Stromal cell of bone marrow (primary cell): ENCODE results near the gene MTHFD2L.

Experiments
- DNase-seq: peaks from one replicate; pipeline ENCODE4 v3.0.0-alpha.2; 2012; ENCODE audit warnings: low read depth

Gene MTHFD2L

DNA sequence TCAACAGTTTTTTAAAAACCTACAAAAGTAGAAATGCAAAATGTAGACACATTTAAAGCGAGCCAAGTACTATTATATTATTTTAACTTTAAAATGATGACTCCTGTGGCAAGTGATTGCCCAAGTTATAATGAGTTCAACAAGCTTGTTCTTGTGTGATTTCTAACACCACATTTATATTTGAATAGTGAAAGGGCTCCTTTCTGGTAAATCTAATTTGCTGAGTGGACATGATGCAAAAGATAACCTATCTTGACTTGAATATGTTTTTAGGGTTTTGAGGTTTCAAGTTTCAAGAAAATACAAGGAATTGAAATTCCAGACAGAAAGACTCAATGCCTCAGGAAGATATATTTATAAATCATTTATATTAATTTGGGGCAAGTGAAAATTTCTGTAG lies 149.3 kb downstream of the MTHFD2L start:
- no peak for DNase-seq

DNA sequence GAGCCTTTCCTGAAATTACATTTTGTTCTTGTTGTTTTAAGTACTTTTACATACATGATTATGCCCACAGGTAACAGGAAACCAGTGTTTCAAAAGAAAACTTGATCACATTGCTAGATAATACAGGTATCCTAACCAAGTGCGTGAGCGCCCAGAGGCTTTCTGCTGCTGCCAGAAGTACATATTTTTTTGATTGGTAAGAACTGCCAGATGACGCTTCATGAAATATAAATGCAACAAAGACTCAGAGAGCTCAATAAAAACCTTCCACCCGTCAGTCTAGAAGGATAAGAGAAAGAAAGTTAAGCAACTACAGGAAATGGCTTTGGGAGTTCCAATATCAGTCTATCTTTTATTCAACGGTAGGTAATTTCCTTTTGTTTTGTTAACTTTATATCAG lies 150.3 kb downstream of the MTHFD2L start, which contains the start of gene EPGN:
Gene EPGN, plus strand, starts transcription at position 256 of the 400 bp plus-strand sequence. Its CDS starts 64 bp downstream, at position 320.
- no peak for DNase-seq

DNA sequence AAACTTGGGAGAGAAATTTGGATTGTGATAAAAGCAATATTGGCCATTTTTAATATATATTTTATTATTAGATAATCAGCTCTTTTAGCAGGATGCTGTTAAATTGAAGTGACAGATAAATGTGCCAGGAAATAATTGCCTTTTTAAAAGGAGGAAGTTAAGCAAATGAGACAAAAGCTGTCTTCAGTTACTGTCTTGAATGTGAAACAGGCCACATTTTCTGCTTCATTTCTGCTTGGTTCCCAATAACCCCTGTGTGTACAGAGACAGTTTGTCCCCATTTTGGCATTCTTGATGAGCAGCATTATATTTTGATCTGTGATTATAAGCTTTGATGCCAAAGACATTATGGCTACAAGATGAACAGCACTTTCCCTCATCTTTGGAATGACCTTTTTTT lies 151.3 kb downstream of the MTHFD2L start:
- no peak for DNase-seq

DNA sequence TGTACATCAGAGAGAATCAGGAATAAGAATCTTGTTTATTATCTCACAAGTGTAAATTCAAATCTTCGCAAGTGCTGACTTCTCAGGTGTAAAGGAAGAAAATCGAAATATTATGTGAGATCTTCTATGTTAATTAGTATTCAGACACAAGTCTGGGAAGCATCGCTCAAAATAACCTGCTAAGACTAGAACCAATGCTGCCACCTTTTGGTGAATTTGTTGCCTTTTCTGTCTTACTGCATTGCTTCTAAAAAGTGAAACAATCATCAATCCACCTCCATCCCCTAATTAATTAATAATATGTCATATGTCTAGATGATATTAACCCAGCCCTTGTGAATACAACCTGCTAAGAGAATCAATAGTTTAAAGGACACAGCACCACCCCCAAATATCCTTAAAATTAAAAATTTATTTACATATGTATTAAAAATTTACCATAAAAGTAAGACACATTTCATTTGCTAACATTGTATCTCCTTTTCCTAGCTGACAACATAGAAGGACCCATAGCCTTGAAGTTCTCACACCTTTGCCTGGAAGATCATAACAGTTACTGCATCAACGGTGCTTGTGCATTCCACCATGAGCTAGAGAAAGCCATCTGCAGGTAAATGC lies 153.9 kb downstream of the MTHFD2L start:
- peak; percentile 55 for DNase-seq

DNA sequence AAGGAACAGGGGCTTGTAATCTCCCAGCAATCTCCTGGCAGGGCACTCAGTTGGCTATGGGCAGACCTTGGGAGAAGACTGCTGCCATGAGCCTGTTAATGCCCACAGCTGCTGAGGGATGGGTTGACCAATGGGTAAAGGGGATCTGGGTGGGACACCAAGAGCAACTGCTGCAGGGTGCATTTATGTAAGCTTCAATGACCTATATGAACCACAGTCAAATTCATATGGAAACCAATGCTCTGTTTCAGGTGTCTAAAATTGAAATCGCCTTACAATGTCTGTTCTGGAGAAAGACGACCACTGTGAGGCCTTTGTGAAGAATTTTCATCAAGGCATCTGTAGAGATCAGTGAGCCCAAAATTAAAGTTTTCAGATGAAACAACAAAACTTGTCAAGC lies 156.4 kb downstream of the MTHFD2L start:
- DNase-seq, result no peak

DNA sequence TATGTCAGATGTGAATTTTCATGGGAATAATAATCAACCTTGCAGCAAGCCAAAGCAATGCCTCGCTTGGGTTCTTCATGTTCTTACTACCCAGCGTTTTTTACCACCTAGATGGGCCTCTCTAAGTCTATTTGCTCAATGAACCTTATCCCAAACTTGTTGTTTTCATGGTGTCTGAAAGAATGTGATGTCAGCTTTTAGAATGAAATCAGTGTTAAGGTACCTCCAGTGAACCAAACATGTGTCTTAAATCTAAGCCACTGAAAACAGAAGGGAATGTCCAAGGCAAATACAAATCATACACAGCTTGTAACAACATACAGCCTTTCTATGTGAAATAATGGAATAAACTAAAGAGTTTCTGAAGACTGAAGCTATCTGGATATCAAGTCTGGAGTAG lies 157.0 kb downstream of the MTHFD2L start:
- DNase-seq, result no peak

DNA sequence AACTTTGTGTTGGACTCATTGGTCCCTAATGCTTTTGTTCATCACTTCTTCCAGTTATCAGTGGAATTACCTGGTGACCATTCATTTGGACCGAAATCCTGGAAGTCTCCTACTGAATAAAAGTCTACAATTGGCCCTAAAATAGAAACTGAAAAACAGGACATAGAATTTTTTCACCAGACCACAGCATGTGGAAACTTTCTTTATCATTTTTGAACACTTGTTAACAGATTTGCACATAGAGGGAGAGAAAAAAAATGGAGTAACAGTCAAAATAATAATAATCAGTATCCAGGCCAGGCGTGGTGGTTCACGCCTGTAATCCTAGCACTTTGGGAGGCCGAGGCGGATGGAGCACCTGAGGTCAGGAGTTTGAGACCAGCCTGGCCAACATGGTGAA lies 157.5 kb downstream of the MTHFD2L start:
- DNase-seq, result no peak

DNA sequence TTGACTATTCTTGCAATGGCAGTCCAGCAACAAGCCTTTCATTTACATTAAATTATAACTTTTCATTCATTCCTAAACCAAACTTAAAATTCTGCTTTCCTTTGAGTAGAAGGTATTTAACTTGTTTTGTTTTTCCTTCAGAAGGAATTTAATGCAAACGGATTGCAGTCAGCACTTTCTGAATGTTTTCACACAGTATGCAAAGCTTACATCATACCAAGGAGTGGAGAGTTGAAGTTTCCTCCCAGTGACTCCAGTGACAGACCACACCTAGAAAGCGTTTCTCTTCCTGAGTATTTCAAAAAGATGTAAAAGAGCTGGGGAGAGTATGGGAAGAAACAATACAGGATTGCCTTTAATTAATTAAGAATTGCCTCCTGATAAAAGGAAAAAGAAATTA lies 158.5 kb downstream of the MTHFD2L start:
- DNase-seq, result no peak

DNA sequence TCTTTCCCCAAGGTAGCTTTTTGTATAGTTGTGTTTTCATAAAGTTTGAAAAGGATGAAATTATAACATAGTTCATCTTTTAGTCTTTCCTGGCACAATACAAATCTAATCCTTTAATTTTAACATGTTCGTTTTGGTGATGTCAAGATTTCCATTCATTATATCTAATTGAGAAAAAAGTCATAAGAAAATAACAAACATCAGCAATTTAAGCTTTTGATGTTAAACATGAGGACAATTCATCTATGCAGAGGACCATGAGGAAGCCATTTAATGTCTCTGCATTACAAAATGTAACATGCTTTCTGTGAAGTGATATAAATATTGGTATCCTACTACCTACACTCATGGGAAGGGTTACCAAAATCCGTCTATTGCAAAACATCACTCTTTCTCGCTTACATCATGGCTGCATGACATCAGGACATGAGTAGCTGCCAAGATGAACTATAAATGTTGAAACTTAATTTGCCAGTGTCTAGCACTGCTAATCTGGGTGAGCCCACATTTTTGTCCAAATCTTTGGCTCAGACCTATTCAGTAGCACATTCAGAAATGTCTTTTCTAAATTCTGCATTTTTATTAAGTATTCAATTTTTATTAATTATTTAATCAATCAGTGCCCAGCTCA lies 159.8 kb downstream of the MTHFD2L start:
- peak; percentile 28 for DNase-seq

DNA sequence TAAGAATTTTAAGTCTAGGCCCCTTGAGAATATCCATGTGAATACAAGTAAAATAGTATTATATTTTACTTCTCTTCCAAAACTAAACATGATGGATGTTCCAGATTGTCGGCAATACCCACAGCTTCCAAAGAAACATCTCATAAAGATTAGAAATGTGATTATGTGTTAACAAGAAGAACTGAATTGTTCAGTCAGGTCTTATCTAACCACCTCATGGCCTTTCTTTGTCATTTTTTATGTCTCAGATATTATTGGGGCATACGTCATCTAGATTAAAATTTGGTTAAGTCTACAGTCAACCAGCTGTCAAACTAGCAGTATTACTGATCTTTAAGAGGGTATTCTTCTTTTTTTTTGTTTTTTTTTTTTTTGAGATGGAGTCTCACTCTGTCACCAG lies 160.4 kb downstream of the MTHFD2L start:
- no peak for DNase-seq

DNA sequence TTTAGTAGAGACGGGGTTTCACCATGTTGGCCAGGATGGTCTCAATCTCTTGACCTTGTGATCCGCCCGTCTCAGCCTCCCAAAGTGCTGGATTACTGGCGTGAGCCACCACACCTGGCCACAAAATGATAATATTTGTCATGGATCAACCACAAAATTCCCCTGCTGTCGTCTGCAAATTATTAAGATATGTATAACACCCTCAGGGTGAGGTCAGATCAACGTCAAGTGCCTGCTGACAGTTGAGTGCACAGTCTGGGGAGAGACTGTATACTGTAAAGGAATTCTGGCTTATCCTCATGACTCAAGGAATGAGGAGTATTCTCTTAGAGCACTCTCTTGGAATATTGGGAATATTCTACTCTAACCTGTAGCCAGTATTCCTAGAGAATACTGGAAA lies 161.6 kb downstream of the MTHFD2L start:
- DNase-seq, result no peak

DNA sequence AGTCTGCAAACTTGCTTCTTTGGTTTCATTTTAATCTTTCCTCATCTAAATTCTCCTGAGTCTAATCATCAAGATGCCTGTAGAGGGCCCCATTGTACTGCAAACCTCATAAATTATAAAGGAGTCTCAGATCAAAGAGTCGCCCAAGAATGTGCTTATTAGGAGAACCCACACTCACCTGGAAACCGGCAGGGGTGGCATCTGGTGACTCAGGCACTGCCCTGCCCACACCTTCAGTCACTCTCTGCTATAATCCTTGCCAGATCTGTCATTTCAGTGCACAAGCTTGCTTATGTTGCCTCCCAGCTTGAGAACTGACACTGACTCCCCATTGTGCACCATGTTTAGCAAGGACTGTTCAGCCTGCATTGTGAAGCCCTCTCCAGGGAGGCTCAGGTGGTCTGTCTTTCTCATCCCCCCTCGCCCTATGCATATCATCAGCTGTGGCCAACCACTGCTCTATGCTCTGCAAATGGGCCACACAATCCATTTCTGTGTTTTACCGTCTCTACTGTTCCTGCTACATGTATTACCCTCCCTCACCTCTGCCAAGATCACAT lies 162.7 kb downstream of the MTHFD2L start:
- DNase-seq, result peak; percentile 38

DNA sequence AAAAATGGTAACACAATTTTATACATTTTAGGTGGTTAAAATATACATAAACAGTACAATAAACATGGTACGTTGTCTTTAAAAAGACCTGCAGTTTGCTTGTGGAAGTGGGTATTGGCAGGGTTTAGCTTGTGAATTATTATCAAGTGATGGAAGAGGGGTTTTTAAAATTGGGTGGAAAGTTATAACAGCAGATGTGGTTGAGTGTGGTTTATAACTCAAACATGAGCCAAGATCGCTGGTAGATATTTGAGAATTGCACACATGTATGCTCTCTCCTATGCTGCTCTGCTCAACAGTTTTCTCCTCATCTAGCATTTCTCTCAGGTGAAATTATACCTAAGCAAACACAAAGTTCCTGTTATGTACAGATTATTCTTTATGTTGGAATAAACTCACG lies 164.4 kb downstream of the MTHFD2L start:
- DNase-seq, result no peak

DNA sequence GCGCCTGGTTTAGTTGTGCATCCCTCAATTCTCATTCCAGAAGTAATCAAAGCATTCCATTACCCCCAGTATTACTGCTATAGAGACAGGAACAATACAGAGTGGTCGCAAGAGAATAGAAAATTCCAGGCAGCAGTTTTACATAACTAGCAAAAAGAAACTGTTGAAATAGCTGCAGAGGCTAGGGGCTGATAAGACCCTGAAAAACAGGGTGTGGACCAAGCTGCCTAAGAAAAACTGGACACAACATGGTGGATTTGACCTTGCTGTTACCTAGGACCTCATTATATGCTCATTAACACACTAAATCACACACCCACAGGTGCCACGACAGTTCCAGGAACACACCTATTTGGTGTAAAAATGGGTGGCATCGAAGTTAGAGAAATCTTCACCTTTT lies 165.7 kb downstream of the MTHFD2L start:
- DNase-seq, result no peak

DNA sequence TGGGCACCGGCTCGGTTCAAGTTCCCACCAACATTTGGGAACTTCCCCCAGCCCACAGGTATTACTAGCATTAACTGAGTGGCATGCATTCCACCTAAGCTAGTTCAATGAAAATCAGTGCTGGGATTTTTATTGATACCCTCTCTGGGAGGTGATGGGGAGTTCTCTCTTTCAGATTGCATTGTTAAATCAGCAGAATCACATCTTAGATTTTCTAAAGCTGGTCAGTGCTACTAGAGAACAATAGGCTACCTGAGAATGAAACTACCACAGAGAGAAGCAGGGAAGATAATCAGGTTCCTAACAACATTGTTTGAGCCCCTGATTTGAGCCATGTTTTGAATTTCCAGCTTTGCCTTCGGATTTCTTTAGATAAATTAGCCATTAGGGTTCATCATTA lies 166.3 kb downstream of the MTHFD2L start:
- no peak for DNase-seq

DNA sequence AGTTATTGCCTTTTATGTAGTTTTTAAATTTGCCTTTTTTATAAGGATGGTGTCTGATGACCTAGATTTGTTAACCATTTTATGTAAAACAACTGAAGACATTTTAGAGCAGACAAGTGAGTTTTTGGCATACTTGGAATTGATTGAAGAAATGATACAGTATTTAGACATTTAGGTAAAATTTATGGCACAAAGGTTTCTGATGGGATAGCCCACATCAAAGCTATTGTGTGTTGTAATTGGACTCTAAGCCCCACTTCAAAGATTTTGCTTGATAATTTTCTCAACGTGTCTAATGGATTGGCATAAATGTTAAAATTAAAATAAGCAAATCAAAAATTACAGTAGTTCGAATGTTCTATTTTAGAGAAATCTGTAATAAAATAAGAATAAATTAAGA lies 168.0 kb downstream of the MTHFD2L start:
- DNase-seq, result no peak

DNA sequence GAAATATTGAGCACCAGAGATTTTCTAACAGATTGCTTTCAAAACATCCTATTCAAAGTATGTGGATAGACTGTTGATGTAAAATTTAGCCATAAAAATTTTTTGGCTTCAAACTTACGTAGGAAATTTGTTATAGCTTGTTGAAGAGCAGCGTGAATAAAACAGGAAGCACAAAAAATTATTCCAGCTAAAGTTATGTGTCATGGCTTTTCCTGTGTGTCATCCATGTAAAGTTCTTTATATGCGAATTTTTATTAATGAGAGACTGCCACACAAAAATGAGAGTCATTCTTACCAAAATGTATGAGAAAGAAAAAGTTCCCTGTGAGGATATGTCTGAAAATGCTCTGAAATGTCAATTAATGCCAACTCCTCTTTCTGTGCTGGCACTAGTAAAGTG lies 169.8 kb downstream of the MTHFD2L start:
- DNase-seq, result no peak

DNA sequence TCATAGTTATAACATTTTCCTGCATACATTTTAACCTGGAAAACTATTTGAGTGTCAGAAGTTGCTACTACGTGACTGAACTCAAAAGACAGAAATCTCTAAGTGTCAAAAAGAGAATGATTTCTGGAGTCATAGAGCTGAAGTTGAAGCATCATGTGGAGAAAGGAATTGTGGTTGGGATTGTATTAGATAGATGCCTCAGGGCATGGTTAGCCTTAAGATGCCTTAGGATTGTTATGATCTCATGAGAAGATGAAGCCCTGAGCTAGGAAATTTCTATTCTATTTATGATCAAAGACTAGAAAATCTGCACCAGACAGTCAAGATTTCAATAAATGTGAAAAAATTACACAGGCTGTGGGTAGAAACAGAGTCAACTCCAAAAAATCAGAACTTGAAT lies 170.6 kb downstream of the MTHFD2L start:
- DNase-seq, result no peak

DNA sequence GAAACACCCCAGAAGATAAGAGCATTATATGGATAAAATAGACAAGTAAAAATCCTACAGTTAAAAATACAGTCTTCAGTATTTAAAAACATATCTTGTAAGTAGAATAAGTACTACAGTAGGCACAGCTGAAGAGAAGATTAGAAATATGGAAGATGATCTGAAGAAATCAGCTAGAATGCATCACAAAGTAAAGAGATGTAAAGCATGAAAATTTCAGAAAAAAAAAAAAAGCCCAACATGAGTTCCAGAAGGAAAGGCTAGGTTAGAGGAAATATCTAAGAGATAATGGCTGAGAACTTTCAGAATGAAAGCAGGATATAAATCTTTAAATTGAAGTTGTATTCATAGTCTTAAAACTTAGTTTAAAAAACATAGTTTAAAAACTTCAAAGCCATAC lies 171.4 kb downstream of the MTHFD2L start:
- no peak for DNase-seq

DNA sequence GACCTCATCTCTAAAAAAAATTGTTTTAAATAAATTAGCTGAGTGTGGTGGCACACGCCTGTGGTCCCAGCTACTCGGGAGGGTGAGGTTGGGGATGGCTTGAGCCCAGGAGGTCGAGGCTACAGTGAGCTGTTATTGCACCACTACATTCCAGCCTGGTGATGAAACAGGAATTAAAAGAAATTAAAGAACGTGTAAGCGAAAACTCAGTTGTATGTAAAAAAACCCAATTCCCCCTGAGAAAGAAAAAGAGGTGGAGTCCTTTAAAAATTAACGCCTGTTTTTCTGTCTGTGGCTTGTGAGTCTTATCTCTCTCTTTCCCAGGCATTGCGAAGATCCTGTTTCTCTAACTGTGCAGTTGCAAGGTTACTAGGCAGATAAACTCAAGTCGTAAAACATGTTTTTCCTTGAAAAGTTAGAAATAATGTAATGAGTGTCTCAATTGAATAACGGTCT lies 172.4 kb downstream of the MTHFD2L start:
- DNase-seq, result no peak

DNA sequence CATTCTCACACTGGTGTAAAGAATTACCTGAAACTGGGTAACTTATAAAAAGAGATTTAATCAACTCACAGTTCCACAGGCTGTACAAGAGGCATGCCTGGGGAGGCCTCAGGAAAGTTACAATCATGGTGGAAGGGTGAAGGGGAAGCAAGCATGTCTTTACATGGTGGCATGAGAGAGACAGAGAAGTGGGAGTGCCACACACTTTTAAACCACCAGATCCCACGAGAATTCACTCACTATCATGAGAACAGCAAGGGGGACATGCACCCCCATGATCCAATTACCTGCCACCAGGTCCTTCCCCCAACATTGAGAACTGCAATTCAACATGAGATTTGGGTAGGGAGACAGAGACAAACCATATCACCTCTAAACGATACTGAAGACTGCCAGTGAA lies 173.3 kb downstream of the MTHFD2L start:
- DNase-seq, result no peak

DNA sequence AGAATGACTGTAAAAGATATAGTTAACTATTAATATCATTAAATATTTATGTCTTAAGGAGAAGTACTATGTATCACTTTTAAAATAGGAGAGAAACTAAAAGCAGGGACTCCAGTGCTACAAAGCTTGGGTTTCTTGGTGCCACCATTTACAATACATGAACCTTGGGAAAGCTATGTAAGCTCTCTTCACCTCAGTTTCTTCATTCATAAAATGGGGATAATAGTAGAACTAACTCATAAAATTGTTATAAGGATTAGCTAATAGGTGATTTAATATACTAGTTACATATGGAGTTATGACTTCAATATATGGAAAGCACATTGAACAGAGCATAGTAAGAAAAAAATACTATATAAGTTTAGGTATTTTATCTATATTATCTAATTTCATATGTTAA lies 174.0 kb downstream of the MTHFD2L start:
- DNase-seq, result no peak

DNA sequence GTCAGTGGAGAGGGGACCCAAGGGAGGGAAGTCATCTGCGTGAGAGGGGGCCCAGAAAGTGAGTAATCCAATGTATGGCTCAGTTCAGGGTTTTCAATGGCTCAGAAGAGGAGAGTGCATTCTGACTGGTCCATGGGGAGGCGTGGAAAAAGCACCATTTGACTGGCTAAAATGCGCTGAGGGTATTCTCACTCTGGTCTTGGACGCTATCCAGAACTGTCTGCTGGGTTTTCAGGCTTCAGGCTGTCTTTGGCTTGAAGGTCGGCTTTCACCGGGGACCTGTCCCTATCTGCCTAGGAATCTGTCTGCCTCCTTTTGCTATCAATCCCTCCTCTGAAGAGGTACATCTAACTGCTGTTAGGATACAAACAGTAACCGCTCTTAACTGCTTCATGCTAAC lies 176.7 kb downstream of the MTHFD2L start:
- DNase-seq, result no peak
